Colonic mucosa (tissue), 4 donors: ENCODE data around the gene TUBB3. TPM values are rescaled to one million over a fixed set of nuclear protein-coding genes. Genes with fewer than 3 reads are reported as not detected.

Source experiments
- DNase-seq: peaks from one replicate; pipeline ENCODE4 v3.0.0-alpha.2; 2020
- H3K27ac ChIP-seq: fragments of 200-600 bp; one replicate; pipeline ENCODE4 v1.8.0; 2021
- H3K27me3 ChIP-seq: fragments of 200-600 bp; one replicate; pipeline ENCODE4 v1.8.0; 2021
- H3K36me3 ChIP-seq: fragments of 200-600 bp; one replicate; pipeline ENCODE4 v1.8.0; 2021
- H3K4me1 ChIP-seq: fragments of 200-600 bp; one replicate; pipeline ENCODE4 v1.8.0; 2021; ENCODE audit warnings: mild to moderate bottlenecking
- H3K4me3 ChIP-seq: fragments of 200-600 bp; one replicate; pipeline ENCODE4 v1.8.0; 2021
- H3K9ac ChIP-seq, 2 donors: one replicate each; pipeline ENCODE4 v1.7.0; 2013; ENCODE audit warnings: control low read depth in 2 of 2, low read depth in 2 of 2, low read length in 2 of 2
- H3K9me3 ChIP-seq: fragments of 200-600 bp; one replicate; pipeline ENCODE4 v1.8.0; 2021
- CTCF ChIP-seq: fragments of 200-600 bp; IDR thresholded peaks from one replicate; pipeline ENCODE4 v1.8.0; 2022; ENCODE audit warnings: antibody characterized with exemption, mild to moderate bottlenecking
- intact Hi-C: fragments of 100-400 bp; cut with DNase I; formaldehyde crosslinking; loops from one replicate; pipeline ENCODE4 v1.14.1; 2022
- total RNA-seq, 2 donors: library from RNA; stranded (reverse); fragmentation: NEBNext Ultra II Directional in 1 of 2; extraction: Animal tissue kit (Norgen Biotek cat#: 25700) in 1 of 2; gene quantifications; one replicate each; pipeline ENCODE4 v1.2.1, GENCODE V29; 2021
- donor health status: healthy.
- donor health status: DM: no; HTN: no; CAD: no.
- donor health status: DM: no; HTN: no; CAD: no.

TUBB3 gene
- total RNA-seq, 2 donors from 2014 or later: 3.2 to 8.0 TPM

- no peak for TF ChIP-seq CTCF
- Histone ChIP-seq H3K9ac (peak overlapping the region; percentile 51 to 78), H3K4me3 (peak overlapping the region; percentile 56), H3K27me3 (no peaks in the 10 kb centered on the region), H3K27ac (no peak overlapping the region), H3K36me3 (no peaks in the 10 kb centered on the region), H3K9me3 (no peaks in the 10 kb centered on the region), H3K4me1 (peaks cover 9% of the 10 kb centered on the region)
- intact Hi-C loops: no loop called here
- DNase-seq: no peak
Observed at GRCh38 chr16:89949121-89949742, 26.1 kb downstream of the TUBB3 start.

- DNase-seq: no peak
- Histone ChIP-seq H3K9ac (peak overlapping the region; percentile 51 to 78), H3K4me3 (peak overlapping the region; percentile 56)
Observed at GRCh38 chr16:89949756-89950155, 26.6 kb downstream of the TUBB3 start.

GRCh38 chr16:89951509-89951908, 28.4 kb downstream of the TUBB3 start:
- no peak for TF ChIP-seq CTCF
- Histone ChIP-seq H3K27me3 (no peaks in the 10 kb centered on the region), H3K9me3 (no peaks in the 10 kb centered on the region), H3K4me3 (no peak overlapping the region), H3K36me3 (no peaks in the 10 kb centered on the region), H3K9ac (no peak overlapping the region), H3K4me1 (peaks cover 9% of the 10 kb centered on the region), H3K27ac (no peak overlapping the region)
- intact Hi-C loops: no loop called here
- DNase-seq: no peak

More at GRCh38 chr16:89949756-89950155, 26.6 kb downstream of the TUBB3 start:
- Histone ChIP-seq H3K9me3 (no peaks in the 10 kb centered on the region), H3K27me3 (no peaks in the 10 kb centered on the region), H3K4me1 (peaks cover 9% of the 10 kb centered on the region), H3K36me3 (no peaks in the 10 kb centered on the region), H3K27ac (no peak overlapping the region)
- no peak for TF ChIP-seq CTCF
- intact Hi-C loops: no loop called here

- H3K4me3 ChIP-seq: no peak overlapping the region
- intact Hi-C loops: no loop called here
- no peak for TF ChIP-seq CTCF
- H3K9me3 ChIP-seq: no peaks in the 10 kb centered on the region
- no peaks in the 10 kb centered on the region for H3K36me3 ChIP-seq
- no peak overlapping the region for H3K9ac ChIP-seq
- DNase-seq: peak; percentile 58
- H3K4me1 ChIP-seq: peaks cover 9% of the 10 kb centered on the region
- H3K27me3 ChIP-seq: no peaks in the 10 kb centered on the region
- H3K27ac ChIP-seq: no peak overlapping the region
Observed at GRCh38 chr16:89952049-89952448, 28.9 kb downstream of the TUBB3 start.

- peaks cover 8% of the 10 kb centered on the region for H3K4me1 ChIP-seq
Observed at GRCh38 chr16:89952551-89952950, 29.4 kb downstream of the TUBB3 start.

More at GRCh38 chr16:89952551-89952950, 29.4 kb downstream of the TUBB3 start:
- TF ChIP-seq CTCF: no peak
- no peak overlapping the region for H3K4me3 ChIP-seq
- H3K9me3 ChIP-seq: no peaks in the 10 kb centered on the region
- no peaks in the 10 kb centered on the region for H3K36me3 ChIP-seq
- H3K27me3 ChIP-seq: no peaks in the 10 kb centered on the region
- intact Hi-C loops: no loop called here
- H3K9ac ChIP-seq: no peak overlapping the region
- no peak for DNase-seq
- H3K27ac ChIP-seq: no peak overlapping the region
